GM19455 (cell line): ENCODE data around the gene SMOC2.
"Not testable (repeated sequence)": the region's sequence is repeated elsewhere in the genome, so short reads cannot be mapped to it uniquely, and the experiment has no call there.

Experiments used
- ATAC-seq: cut with Tn5 transposase; IDR thresholded peaks from one replicate; pipeline ENCODE4 v1.9.1; 2021; ENCODE audit not compliant: unreplicated experiment

The SMOC2 gene

DNA sequence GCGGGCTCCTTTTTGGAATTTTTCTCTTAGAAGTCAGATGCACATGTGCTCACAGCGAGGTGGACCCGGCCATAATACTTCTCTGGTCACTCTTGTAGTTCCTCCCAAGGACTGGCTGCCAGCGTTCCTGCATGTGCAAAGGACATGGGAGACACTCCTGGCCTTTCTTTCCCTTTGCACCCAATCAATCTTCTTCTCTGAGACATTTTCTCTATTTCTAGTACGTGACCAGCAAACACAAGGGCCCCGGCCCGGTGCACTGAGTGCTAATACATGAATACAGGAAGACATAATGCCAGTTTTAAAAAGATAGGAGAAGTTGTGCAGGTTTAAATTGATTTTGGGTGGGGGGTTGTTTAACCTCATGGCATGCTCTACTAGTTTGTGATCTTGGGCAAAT, 233.6 kb downstream of the SMOC2 start:
- ATAC-seq = no peak

DNA sequence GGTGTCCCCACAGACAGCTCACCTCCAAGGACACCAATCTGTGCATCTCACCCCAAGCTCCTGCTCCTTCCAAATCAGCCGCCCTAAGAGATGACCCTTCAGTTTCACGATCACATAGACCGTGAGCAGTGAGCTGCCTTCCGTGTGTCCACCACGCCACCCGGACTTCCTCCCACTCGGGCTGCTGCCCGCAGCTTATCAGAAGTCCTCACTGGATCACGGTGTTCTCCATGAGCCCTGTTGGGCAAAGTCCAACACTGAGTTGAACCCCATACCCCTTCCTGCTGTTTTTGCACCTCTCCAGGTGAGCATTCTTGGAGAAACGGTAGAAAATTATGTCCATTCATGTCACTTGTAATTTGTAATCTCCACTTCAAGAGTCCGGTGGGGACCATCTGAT, 234.4 kb downstream of the SMOC2 start:
- ATAC-seq = no peak

DNA sequence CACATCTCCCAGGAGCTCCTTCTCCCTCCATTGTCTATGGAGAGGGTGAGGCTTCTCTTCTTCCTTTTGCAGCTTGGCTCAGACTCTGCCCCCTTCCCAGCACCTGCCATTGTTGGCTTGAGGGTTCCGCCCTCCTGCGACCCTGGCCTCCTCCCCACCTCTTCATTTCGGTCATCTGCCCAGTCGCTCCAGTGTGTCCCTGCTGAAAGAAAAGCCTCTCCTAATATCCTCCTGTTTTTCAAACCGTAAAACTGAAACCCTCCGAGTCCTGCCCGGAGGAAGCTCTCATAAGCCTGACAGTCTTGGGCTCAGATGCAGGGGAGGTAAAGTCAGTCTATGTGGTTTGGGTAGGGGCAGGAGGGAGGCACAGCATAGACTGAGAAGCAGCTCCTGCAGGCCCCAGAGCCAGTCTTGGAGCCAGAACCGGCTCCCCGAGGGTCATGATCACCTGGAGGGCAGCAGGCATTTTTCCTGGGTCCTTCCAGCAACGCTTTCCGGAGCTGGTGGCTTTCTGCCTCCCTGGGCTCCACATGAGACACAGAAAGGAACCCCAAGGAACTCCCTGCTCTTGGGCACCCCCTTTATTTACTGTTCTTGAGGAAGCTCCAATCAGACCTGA, 235.1 kb downstream of the SMOC2 start:
- ATAC-seq = no peak

DNA sequence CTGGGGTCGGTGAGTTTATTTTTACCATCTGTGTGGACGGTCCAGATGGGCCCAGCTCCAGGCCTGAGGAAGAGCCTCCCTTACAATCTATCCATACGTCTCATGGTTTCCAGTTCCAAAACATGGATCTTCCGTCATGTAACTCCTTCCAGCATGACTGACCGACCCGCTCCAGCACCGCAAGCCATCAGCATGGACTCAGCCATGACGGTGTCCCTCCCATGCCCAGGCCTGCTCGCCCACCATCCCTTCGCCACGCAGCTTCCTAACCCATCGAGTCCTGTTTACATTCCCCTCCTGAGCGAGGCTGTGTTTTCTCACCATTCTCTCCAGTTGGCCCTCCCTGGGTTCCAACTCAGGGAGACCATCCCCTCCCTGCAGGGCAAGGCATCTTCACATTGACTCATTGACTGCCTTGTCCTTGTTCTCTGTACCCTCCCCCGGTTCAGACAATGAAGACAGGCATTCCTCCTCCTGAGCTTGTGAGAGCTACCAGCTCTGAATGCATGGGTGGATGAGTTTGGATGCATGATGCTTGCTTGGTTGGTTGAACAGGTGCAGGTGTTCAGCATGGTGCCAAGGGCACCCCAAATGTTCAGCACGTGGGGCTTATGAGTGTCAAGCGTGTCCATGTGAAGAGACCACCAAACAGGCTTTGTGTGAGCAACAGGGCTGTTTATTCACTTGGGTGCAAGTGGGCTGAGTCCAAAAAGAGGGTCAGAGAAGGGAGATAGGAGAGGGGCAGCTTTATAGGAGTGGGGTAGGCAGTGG, 235.8 kb downstream of the SMOC2 start:
- ATAC-seq = no peak

DNA sequence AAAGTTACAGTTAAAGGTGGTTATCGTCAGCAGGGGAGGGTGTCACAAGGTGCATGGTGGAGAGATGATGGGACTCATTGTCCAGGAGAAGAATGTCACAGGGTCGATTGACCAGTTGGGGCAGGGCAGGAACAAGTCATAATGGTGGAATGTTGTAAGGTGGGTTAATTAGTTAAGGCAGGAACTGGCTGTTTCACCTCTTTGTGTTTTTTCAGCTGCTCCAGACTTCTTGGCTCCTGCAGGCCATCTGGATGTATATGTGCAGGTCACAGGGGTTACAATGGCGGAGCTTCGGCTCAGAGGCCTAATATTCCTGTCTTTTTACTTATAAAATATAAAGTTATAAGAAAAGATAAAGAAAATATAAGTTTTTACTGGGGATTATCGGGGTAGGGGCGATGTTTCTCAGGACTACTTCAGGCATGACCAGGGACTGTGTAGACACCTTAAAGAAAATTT, 236.4 kb downstream of the SMOC2 start:
- not testable (repeated sequence) for ATAC-seq

DNA sequence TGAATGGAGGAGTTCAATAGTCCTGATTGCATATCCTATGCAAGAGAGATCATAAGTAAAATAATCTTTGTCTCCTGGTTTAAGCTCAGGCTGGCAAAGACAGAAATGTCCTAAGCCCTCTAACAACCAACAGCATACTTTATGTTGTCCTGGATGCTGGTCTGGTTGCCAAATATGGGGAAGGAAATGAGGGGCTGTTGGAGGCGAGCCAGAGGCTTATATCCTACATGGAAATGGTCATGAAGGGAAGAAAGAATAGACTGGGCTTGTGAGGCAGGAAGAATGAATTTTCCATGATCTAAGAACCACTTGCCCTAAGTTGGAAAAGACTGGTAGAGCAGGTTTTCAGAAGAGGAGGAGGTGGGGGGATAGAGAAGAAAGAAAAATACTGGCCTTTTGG, 237.1 kb downstream of the SMOC2 start:
- no peak for ATAC-seq

DNA sequence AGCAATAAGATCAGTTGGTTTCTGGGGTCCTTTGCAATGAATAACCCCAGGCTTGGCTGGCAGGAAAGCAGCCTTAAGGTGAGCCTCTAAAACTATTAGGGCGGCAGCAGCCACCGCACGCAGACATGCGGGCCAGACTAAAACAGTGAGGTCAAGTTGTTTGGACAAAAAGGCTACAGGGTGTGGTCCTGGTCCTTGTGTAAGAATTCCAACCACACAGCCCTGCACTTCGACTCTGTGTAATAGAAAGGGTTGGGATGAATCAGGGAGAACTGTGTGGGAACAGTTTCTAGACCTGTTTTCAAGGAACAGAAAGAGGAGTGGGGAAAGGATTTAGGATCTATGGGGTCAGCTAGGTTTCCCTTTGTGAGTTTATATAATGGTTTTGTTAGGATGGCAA, 237.6 kb downstream of the SMOC2 start:
- no peak for ATAC-seq

DNA sequence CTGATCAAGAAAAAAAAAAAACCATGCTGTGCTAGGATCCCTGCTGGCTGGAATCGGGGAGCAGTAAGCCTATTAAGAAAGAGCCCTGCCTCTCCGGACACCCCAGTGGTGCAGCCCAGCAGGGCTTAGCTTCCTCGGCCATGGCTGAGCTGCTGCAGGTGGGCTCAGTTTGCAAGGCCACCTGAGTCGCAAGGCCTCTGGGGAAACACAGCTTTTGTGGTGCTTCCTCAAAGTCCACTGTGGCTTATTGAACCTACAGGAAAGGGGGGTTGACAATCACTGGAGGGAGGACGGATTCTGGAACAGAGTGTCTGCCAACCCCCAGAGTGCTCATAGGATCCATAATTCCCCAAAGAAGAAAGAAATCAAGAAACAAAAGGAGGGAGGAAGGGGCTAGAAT, 240.8 kb downstream of the SMOC2 start:
- ATAC-seq = no peak

DNA sequence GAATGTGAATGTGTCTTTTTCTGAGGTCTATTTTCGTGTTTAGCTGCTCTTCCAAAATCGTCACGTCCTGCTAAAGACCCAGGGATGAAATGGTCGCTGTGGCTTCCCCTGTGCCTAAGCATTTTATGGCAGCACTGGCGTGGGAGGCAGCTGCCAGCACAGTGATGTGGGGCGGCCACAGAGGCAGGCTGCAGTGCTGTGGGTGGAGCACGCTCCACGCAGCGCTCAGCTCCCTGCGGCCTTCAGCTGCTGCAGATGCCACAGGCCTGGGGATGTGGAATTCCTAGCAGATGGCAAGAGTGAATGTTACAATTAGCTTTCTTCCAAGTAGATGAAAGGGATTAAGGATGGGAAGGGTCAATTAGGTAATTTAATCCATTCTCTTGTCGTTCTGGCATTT, 242.6 kb downstream of the SMOC2 start:
- no peak for ATAC-seq

DNA sequence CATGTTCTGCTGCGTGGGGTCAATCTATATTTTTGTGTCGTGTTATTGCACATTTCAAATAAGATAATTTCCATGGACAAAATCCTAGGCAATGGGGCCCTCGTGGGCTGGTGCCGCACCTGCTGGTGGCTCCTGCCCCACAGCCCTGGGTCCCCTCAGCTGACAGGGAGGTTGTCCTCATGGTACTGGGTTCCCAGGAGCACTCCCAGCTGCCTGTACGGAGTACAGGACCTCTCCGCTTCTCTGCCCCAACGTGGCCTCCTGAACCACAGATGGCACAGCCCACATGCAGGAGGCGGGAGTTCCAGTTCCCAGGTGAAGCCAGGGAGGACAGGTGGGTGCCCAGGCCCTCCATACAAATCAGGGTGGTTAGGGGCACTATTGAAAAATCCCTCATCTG, 243.5 kb downstream of the SMOC2 start:
- ATAC-seq = no peak

DNA sequence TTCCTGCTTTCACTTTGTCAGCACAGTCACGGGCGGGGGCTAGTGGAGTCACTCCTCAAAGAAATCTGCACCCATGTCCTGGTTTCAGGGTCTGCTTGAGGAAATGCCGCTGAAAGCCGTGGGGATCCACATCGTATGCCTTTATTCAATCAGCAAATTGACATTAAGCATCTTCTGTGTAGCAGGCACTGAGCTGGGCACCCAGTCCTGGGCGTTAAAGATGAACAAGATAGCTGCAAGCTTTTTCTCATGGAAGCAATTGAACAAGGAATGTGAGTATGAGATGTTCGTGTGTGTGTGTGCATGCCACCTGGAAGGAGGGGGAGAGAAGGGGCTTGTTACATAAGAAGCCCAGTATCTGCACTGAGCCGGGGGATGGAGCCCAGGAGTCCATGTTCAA, 243.9 kb downstream of the SMOC2 start:
- no peak for ATAC-seq

DNA sequence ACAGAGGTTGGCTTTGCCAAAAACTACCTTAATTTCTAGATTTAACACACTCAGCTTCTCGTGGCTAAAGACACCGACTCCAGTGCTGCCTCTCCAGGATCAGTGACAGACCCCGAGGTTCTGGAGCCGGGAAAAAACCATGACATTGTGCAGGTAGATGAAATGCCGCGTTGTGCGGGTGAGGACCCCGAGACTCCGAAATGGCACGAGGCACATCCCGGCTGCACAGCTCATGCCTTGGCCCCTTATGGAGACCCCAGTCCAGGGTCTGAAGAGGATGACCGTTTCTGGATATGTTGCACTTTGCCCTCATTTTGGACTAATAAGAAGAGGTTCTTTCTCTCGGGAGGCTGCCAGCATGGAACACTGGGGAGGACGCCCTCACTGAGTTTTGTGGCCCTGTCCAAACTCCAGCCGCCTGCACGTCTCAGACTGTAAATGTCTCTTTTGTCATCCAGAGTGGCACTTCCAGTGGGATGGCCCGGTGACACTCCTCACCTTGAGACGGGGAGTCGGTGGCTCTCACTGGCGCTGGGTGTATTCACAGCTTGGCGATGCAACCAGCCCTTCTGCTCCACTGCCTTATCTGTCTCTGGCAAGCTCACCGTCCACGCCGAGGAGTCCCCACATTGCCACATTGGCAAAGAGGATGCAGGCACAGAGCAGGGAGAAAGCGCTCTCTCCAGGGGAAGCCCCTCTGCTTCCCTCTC, 245.2 kb downstream of the SMOC2 start:
- no peak for ATAC-seq

DNA sequence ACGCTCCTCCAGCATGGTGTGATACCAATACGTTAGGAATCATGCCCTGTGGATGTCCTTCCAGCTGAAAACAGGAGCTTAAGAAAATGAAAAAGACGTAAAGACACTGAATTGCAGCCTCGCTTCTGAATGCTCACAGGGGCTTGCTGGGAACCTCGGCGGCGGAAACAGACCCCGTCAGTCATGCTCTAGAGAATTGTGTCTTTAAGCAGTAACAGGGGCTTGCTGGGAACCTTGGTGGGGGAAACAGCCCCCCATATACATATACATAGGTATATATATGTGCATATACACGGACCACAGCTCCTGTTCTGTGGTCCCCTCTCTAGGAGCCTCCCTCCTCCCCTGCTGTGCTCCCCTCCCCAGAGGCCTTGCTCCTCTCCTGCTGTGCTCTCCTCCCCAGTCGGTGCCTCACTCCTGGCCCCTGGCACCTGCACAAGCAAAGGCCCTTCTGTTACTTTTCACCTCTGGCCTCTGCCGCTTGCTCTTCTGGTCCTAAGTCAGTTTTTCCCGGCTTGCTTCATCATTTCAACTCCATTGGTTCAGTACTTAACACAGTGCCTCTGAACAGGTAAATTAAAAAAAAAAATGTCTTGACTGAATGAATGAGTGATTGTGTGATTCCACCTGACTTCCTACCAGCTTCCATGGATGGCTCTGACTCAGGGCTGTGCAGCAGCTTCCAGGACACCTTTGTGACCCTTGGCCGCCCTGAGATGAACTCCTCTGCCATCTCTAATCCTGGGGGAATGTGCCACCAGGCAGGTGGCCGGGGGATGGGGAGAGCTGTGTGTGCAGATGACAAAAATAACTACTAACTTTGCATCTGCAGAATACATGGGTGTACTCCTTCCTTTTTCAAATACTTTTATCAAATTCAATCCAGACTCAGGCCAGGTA, 246.1 kb downstream of the SMOC2 start:
- no peak for ATAC-seq

DNA sequence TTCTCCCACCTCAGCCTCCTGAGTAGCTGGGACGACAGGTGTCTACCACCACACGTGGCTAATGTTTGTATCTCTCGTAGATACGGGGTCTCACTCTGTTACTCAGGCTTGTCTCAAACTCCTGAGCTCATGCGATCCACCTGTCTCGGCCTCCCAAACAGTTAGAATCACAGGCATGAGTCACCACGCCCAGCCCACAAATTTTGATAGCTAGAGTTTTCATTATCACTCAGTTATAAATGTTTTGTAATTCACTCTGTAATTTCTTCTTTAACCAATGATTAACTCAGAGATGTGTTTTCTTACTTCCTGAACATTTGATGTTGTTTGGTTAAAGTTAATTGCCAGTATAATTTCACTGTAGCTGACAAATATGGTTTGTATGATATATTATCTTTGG, 249.3 kb downstream of the SMOC2 start:
- no peak for ATAC-seq

DNA sequence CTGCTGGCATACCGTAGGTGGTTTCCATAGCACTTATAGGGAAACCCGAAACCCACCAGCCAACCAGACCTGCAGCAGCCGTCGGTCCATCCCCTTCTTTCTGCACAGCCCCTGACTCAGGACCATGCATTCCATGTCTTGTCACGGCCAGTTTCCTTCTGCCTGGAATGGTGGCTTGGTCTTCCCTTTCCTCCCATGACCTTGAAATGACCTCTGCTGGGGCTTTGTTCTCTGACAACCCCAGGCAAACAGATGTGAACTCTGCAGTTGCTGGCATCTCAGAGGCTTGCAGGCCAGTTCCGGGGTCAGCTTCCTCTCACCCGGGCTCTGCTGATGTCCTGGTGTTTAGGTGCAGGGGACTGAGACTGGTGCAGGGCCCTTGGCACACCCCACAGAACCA, 250.8 kb downstream of the SMOC2 start:
- ATAC-seq = no peak

DNA sequence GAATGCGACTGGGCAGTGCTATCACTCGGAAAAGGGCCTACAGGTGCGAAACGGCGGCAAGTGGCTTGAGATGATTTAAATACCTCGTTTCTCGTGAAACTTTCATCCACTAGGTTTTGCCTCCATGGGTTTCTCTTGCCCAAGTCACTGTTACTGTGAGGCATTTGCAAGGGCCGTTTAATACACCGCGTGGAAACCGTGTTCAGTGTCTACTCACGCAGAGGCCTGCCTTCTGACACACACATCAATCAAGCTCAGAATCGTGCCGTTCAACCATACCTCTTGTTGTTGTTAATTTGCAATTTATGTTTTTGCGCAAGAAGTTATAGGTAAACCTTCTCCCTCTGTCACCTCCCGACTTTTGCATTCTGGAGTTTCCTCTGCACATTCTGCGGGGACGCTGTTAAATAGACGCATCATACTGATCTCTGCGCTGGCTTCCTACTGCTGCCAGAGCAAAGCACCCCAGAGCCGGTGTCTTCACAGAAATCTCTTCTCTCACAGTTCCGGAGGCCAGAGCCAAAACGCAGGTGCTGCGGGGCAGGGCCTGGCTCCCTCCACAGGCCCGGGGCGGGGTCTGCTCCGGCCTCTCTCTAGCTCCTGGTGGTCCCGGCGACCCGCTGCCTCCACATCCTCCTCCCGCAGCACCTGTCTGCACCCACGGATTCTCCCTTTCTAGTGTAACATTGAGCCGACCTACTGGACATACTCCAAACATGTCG, 251.4 kb downstream of the SMOC2 start:
- no peak for ATAC-seq

DNA sequence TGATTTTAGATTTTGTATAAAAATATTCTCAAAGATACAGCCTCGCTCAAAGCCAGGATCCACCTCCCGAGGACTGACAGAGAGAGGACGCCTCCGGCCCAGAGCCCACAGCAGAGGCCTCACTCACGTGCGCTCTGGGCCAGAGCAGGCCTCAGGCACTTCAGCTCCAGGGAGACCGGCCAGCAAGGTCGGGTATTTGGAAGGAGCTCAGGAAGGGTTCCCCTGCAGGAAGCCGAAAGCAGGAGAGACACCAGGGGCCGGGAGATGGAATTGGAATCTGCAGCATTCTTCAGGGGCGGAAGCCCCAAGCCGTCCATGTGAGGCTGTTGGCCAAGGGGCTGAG, 251.9 kb downstream of the SMOC2 start:
- ATAC-seq = not testable (repeated sequence)

DNA sequence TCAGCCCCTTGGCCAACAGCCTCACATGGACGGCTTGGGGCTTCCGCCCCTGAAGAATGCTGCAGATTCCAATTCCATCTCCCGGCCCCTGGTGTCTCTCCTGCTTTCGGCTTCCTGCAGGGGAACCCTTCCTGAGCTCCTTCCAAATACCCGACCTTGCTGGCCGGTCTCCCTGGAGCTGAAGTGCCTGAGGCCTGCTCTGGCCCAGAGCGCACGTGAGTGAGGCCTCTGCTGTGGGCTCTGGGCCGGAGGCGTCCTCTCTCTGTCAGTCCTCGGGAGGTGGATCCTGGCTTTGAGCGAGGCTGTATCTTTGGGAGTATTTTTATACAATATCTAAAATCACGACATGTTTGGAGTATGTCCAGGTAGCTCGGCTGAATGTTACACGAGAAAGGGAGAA, 253.8 kb downstream of the SMOC2 start:
- not testable (repeated sequence) for ATAC-seq

DNA sequence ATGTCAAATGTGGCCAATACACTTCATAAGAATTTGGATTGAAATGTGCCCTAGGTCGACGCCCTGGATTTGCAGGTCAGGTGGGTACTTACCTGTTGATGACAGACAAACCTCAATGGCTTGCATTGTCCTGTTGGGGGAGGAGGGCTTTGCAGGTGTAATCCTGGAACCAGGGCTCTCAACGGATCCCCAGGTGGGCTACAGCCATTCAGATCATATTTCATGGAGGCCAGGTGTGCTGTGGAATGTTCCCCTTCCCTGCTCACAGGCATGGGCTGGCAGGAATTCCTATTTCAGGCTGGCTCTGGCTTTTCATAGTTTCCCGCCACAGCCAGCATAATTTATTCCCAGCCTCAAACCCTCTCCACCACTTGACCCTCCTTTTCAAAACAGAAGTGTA, 254.7 kb downstream of the SMOC2 start:
- ATAC-seq = no peak

DNA sequence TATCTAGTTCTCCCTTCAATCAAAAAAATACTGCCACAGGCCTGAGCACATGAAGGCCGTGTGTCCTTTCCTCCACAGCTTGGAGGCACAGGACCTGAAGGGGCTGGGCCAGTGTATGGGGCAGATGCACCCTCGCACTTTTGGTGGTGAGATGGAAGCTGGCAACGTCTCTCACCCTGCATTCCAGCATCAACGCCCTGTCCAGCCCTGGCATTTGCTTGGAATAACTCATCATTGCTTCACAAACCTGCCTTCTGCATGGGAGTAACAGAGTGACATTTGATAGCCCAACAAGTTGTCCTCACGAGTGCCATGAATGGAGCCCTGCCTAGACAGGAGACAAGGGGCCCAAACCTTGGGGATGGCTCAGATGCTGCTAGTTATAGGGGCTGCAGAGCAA, 257.9 kb downstream of the SMOC2 start:
- no peak for ATAC-seq
